Neural cell (in vitro differentiated cells): ENCODE measurements around the gene PRKD1. TPM values are rescaled to one million over a fixed set of nuclear protein-coding genes. Genes with fewer than 3 reads are reported as not detected.

Experiments
- H2AFZ ChIP-seq: fragments of 200-600, 300-800 bp; sonication (generic), shearing (Covaris generic); 2 replicates; pipeline ENCODE4 v1.6.0; 2014; ENCODE audit warnings: low read depth, mild to moderate bottlenecking, antibody characterized with exemption, low read length, moderate library complexity
- H3F3A ChIP-seq: fragments of 200-600 bp; shearing (Covaris generic); 2 replicates; pipeline ENCODE4 v1.6.1; 2016; ENCODE audit warnings: mild to moderate bottlenecking, moderate library complexity, mixed read lengths, antibody characterized with exemption, low read length; ENCODE audit not compliant: insufficient read depth, poor library complexity, severe bottlenecking
- H3K27ac ChIP-seq: fragments of 200-600, 300-800 bp; sonication (generic), shearing (Covaris generic); 2 replicates; pipeline ENCODE4 v1.5.1; 2014; ENCODE audit warnings: mild to moderate bottlenecking, low read length, moderate library complexity
- H3K27me3 ChIP-seq: fragments of 300-800, 200-600 bp; sonication (generic), shearing (Covaris generic); 2 replicates; pipeline ENCODE4 v1.6.0; 2014; ENCODE audit warnings: mild to moderate bottlenecking, low read depth, low read length, moderate library complexity; ENCODE audit not compliant: insufficient read depth
- H3K36me3 ChIP-seq: fragments of 300-800, 200-600 bp; sonication (generic), shearing (Covaris generic); 2 replicates; pipeline ENCODE4 v1.5.1; 2014; ENCODE audit warnings: mild to moderate bottlenecking, antibody characterized with exemption, low read length, moderate library complexity; ENCODE audit not compliant: insufficient read depth
- H3K4me2 ChIP-seq: fragments of 300-800, 200-600 bp; sonication (generic), shearing (Covaris generic); 2 replicates; pipeline ENCODE4 v1.6.0; 2014; ENCODE audit warnings: mild to moderate bottlenecking, low read length
- H3K4me3 ChIP-seq: fragments of 300-800, 200-600 bp; sonication (generic), shearing (Covaris generic); 2 replicates; pipeline ENCODE4 v1.5.1; 2014; ENCODE audit warnings: mild to moderate bottlenecking, low read length, moderate library complexity
- H3K79me2 ChIP-seq: fragments of 200-600 bp; shearing (Covaris generic); replicated peaks from 2 replicates; pipeline ENCODE4 v1.6.0; 2014; ENCODE audit warnings: mild to moderate bottlenecking, low read length, moderate library complexity; ENCODE audit not compliant: insufficient read depth
- H3K9ac ChIP-seq: fragments of 300-800, 200-600 bp; sonication (generic), shearing (Covaris generic); 2 replicates; pipeline ENCODE4 v1.6.1; 2016; ENCODE audit warnings: mild to moderate bottlenecking, low read length, mixed read lengths
- H3K9me2 ChIP-seq: fragments of 200-600 bp; shearing (Covaris generic); 2 replicates; pipeline ENCODE4 v1.6.1; 2016; ENCODE audit warnings: mild to moderate bottlenecking, low read length, mixed read lengths; ENCODE audit not compliant: insufficient read depth
- H3K9me3 ChIP-seq: fragments of 200-600, 300-800 bp; sonication (generic), shearing (Covaris generic); 2 replicates; pipeline ENCODE4 v1.6.1; 2016; ENCODE audit warnings: mild to moderate bottlenecking, mixed run types, low read length, moderate library complexity, mixed read lengths
- H4K20me1 ChIP-seq: fragments of 200-600 bp; shearing (Covaris generic); 2 replicates; pipeline ENCODE4 v1.6.1; 2016; ENCODE audit warnings: mild to moderate bottlenecking, mixed run types; ENCODE audit not compliant: insufficient read depth
- EP300 ChIP-seq: fragments of 450-650 bp; conservative IDR thresholded peaks from 2 replicates; pipeline ENCODE4 v1.6.1; 2014; ENCODE audit warnings: antibody characterized with exemption, mild to moderate bottlenecking, moderate library complexity; ENCODE audit not compliant: poor library complexity, severe bottlenecking
- EZH2 ChIP-seq: fragments of 200-600, 300-800 bp; shearing (Covaris generic), sonication (generic); IDR thresholded peaks from 2 replicates; pipeline ENCODE4 v1.6.1; 2014; ENCODE audit warnings: antibody characterized with exemption, low read length, borderline replicate concordance, mild to moderate bottlenecking; ENCODE audit not compliant: insufficient read depth, poor library complexity, severe bottlenecking
- MXI1 ChIP-seq: fragments of 450-650 bp; conservative IDR thresholded peaks from 2 replicates; pipeline ENCODE4 v1.6.1; 2014; ENCODE audit warnings: antibody characterized with exemption, mild to moderate bottlenecking; ENCODE audit not compliant: poor library complexity, severe bottlenecking
- POLR2AphosphoS5 ChIP-seq: IDR thresholded peaks from 2 replicates; pipeline ENCODE4 v1.6.1; 2012
- RAD21 ChIP-seq: fragments of 450-650 bp; conservative IDR thresholded peaks from 2 replicates; pipeline ENCODE4 v1.6.1; 2014; ENCODE audit warnings: antibody characterized with exemption, mild to moderate bottlenecking, moderate library complexity
- SMC3 ChIP-seq: fragments of 450-650 bp; conservative IDR thresholded peaks from 2 replicates; pipeline ENCODE4 v1.6.1; 2014; ENCODE audit warnings: antibody characterized with exemption, mild to moderate bottlenecking, moderate library complexity; ENCODE audit not compliant: poor library complexity
- TAF1 ChIP-seq: IDR thresholded peaks from 2 replicates; pipeline ENCODE4 v1.6.1; 2012; ENCODE audit warnings: low read depth
- polyA plus RNA-seq: library from polyadenylated mRNA; depleted of rRNA; stranded (reverse); fragments of >200 nt; gene quantifications from 2 replicates; pipeline ENCODE4 v1.2.3, GENCODE V29; 2014
- TF ChIP-seq, protein P1 (sequence below): fragments of 450-650 bp; IDR thresholded peaks from 2 replicates; pipeline ENCODE4 v1.5.1; 2014; ENCODE audit warnings: antibody characterized with exemption, mild to moderate bottlenecking, moderate library complexity; ENCODE audit not compliant: poor library complexity, severe bottlenecking
- TF ChIP-seq, protein P2 (sequence below): IDR thresholded peaks from 2 replicates; pipeline ENCODE4 v1.6.1; 2012; ENCODE audit warnings: borderline replicate concordance

PRKD1 gene
- polyA plus RNA-seq, 1 donor from 2014 or later = 9.6 TPM

DNA sequence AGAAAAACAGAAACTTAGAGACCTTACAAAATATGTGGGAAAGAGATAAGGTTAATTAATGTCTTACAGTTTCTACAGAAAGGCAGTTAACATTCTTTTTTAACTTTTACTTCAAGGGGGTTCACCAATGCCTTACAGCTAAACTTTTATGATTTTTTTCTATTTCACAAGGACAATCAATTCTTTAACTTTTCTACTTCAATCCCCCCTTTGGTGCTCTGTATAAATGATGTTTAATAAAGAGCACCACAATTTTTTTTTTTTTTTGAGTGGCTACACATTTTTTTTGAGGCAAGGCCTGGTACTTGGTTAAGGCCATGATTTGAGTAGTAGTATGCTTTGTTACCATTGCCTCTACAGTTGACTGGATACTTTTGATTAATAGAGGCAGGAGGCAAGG lies 279.6 kb downstream of the PRKD1 start:
- Histone ChIP-seq H3K9me3 (peaks cover 5% of the 10 kb centered on the region), H4K20me1 (no peaks in the 10 kb centered on the region), H3K9ac (no peak overlapping the region), H3K27ac (no peak overlapping the region), H3K9me2 (no peaks in the 10 kb centered on the region), H3K79me2 (no peaks in the 10 kb centered on the region), H3K27me3 (no peaks in the 10 kb centered on the region), H3K4me2 (no peak overlapping the region), H3K4me3 (no peak overlapping the region), H3K36me3 (no peaks in the 10 kb centered on the region), H2AFZ (no peak overlapping the region), H3F3A (no peaks in the 10 kb centered on the region)
- TF ChIP-seq EP300 (no peak), SMC3 (no peak), TAF1 (no peak), RAD21 (no peak), POLR2AphosphoS5 (no peak), MXI1 (no peak), EZH2 (no peak)
- TF ChIP-seq, protein P1, sequence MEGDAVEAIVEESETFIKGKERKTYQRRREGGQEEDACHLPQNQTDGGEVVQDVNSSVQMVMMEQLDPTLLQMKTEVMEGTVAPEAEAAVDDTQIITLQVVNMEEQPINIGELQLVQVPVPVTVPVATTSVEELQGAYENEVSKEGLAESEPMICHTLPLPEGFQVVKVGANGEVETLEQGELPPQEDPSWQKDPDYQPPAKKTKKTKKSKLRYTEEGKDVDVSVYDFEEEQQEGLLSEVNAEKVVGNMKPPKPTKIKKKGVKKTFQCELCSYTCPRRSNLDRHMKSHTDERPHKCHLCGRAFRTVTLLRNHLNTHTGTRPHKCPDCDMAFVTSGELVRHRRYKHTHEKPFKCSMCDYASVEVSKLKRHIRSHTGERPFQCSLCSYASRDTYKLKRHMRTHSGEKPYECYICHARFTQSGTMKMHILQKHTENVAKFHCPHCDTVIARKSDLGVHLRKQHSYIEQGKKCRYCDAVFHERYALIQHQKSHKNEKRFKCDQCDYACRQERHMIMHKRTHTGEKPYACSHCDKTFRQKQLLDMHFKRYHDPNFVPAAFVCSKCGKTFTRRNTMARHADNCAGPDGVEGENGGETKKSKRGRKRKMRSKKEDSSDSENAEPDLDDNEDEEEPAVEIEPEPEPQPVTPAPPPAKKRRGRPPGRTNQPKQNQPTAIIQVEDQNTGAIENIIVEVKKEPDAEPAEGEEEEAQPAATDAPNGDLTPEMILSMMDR = no peak
- TF ChIP-seq, protein P2, sequence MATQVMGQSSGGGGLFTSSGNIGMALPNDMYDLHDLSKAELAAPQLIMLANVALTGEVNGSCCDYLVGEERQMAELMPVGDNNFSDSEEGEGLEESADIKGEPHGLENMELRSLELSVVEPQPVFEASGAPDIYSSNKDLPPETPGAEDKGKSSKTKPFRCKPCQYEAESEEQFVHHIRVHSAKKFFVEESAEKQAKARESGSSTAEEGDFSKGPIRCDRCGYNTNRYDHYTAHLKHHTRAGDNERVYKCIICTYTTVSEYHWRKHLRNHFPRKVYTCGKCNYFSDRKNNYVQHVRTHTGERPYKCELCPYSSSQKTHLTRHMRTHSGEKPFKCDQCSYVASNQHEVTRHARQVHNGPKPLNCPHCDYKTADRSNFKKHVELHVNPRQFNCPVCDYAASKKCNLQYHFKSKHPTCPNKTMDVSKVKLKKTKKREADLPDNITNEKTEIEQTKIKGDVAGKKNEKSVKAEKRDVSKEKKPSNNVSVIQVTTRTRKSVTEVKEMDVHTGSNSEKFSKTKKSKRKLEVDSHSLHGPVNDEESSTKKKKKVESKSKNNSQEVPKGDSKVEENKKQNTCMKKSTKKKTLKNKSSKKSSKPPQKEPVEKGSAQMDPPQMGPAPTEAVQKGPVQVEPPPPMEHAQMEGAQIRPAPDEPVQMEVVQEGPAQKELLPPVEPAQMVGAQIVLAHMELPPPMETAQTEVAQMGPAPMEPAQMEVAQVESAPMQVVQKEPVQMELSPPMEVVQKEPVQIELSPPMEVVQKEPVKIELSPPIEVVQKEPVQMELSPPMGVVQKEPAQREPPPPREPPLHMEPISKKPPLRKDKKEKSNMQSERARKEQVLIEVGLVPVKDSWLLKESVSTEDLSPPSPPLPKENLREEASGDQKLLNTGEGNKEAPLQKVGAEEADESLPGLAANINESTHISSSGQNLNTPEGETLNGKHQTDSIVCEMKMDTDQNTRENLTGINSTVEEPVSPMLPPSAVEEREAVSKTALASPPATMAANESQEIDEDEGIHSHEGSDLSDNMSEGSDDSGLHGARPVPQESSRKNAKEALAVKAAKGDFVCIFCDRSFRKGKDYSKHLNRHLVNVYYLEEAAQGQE = no peak

DNA sequence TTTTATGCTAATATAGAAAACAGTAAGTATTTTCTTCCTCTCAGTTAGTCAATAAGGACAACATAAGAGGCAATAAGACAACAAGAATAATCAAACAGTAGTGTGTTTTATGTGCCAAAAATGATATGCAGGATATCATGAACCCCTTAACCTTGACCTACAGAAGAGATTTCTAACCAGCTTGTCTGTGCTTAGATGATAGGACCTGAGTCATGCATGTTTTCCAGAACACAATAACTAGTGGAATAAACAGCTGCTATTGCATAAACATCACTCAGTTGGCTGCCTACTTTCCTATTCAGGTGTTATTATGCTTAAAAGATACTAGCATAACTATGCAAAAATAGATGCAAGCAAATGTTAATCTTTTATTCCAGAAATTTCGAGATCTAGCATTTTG lies 282.5 kb downstream of the PRKD1 start:
- Histone ChIP-seq H3K4me2 (no peak overlapping the region), H3K79me2 (no peaks in the 10 kb centered on the region), H3K27ac (no peak overlapping the region), H3F3A (no peaks in the 10 kb centered on the region), H3K27me3 (no peaks in the 10 kb centered on the region), H3K9me3 (peaks cover 5% of the 10 kb centered on the region), H2AFZ (no peak overlapping the region), H3K4me3 (no peak overlapping the region), H3K9me2 (no peaks in the 10 kb centered on the region), H4K20me1 (no peaks in the 10 kb centered on the region), H3K9ac (no peak overlapping the region), H3K36me3 (no peaks in the 10 kb centered on the region)
- TF ChIP-seq RAD21 = no peak
- no peak for TF ChIP-seq EZH2
- TF ChIP-seq, protein P1 = no peak
- TF ChIP-seq SMC3 = no peak
- no peak for TF ChIP-seq TAF1
- no peak for TF ChIP-seq POLR2AphosphoS5
- no peak for TF ChIP-seq MXI1
